Measurements from ENCODE around the gene PHKB. TPM values are rescaled to one million over a fixed set of nuclear protein-coding genes. Genes with fewer than 3 reads are reported as not detected.

PHKB gene
- total and polyA plus RNA-seq, 2 experiments from 2014 or later: 31.3 to 52.0 TPM

DNA sequence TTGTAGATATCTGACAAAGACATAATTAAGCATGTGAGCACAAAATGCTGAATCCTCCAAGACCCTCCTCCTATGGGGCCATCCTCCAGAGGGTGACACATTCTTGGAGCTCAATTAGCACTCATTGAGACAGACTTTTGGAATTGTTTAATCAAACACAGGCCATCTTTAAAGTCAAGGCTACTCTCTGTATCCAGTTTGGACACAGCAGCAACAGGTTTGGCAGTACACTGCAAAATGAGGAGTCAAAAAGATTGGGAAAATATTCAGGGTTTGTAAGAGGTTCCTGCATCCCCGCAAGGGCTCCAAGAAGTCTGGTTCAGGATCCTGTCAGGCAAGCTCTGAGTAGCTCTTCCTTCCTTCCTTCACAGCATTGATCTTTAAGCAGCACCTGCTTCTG is 1.5 kb upstream of the PHKB start:
- H3K4me2 ChIP-seq (ENCODE audit: unreplicated experiment): peak overlapping the region; percentile 93
- H3K9ac ChIP-seq: peak overlapping the region; percentile 91; the same call in 1 of the 2 replicates
- H4K20me1 ChIP-seq (ENCODE audit: insufficient read depth): 0 out of 2 replicates have a peak, but pooled peaks cover 5% of the 10 kb centered on the region
- no peak overlapping the region for H3K27ac ChIP-seq
- H3K9me2 ChIP-seq (ENCODE audit: insufficient read depth): no peaks in the 10 kb centered on the region
- 0 out of 2 replicates have a peak, but pooled peaks cover 16% of the 10 kb centered on the region for H3K36me3 ChIP-seq (ENCODE audit: low read depth)
- H3F3A ChIP-seq (ENCODE audit: insufficient read depth): peaks cover 10% of the 10 kb centered on the region; the same call in 1 of the 2 replicates
- TF ChIP-seq EZH2phosphoT487 (IDR thresholded peaks at IDR 0.05; ENCODE audit: insufficient read depth, low read depth) (no peak), EZH2 (IDR thresholded peaks at IDR 0.05; ENCODE audit: insufficient read depth, poor library complexity, severe bottlenecking) (no peak)
- H3K4me1 ChIP-seq (ENCODE audit: insufficient read depth): peaks cover 25% of the 10 kb centered on the region; the same call in 1 of the 2 replicates
- H2AFZ ChIP-seq: 0 out of 2 replicates have a peak overlapping the region, but pooled peaks have one; percentile 93
- peaks cover 64% of the 10 kb centered on the region for H3K79me2 ChIP-seq (ENCODE audit: insufficient read depth)
- WGBS, 2 experiments (ENCODE audit: low coverage in 1 of 2, low lambda C conversion rate in 2 of 2, missing lambda C conversion rate in 2 of 2): 96 to 100% methylated on average over 1 of the region's 1 CpG
- no peaks in the 10 kb centered on the region for H3K9me3 ChIP-seq (ENCODE audit: low read depth)
- no peaks in the 10 kb centered on the region for H3K27me3 ChIP-seq (replicated peaks; ENCODE audit: insufficient read depth)
- H3K4me3 ChIP-seq: peak overlapping the region; percentile 85
- in situ Hi-C loops (cut with MboI): no loop called here
- no peak for DNase-seq

DNA sequence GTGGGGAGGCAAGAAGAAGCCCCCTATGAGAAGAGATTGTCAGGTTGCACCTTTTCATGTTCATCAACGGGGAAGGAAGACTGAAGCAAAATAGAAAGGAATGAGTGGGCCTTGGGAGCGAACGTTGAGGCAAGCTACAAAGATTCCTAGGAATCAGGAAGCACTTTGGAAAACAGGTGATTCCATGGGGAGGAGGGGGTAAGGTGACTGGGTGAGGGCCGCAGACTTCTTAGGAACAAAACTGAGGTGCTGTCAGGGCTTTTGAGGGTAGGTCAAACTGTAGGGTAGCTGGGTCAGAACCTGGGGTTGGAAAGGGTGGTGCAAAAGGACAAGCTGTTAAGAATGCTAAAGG is 796 bp upstream of the PHKB start:
- peak overlapping the region; percentile 85 for H3K4me3 ChIP-seq
- peaks cover 57% of the 10 kb centered on the region for H3K79me2 ChIP-seq (ENCODE audit: insufficient read depth)
- DNase-seq: peak; percentile 34
- in situ Hi-C loops (cut with MboI): no loop called here
- no peaks in the 10 kb centered on the region for H3K9me3 ChIP-seq (ENCODE audit: low read depth)
- H2AFZ ChIP-seq: peak overlapping the region; percentile 93
- no peak for TF ChIP-seq EZH2 (IDR thresholded peaks at IDR 0.05; ENCODE audit: insufficient read depth, poor library complexity, severe bottlenecking)
- no peak for TF ChIP-seq EZH2phosphoT487 (IDR thresholded peaks at IDR 0.05; ENCODE audit: insufficient read depth, low read depth)
- peaks cover 25% of the 10 kb centered on the region; the same call in 1 of the 2 replicates for H3K4me1 ChIP-seq (ENCODE audit: insufficient read depth)
- no peaks in the 10 kb centered on the region for H3K9me2 ChIP-seq (ENCODE audit: insufficient read depth)
- H3K9ac ChIP-seq: peak overlapping the region; percentile 91
- H3K27me3 ChIP-seq (replicated peaks; ENCODE audit: insufficient read depth): no peaks in the 10 kb centered on the region
- peak overlapping the region; percentile 93 for H3K4me2 ChIP-seq (ENCODE audit: unreplicated experiment)
- H3K36me3 ChIP-seq (ENCODE audit: low read depth): 0 out of 2 replicates have a peak, but pooled peaks cover 10% of the 10 kb centered on the region
- H3F3A ChIP-seq (ENCODE audit: insufficient read depth): peaks cover 10% of the 10 kb centered on the region; the same call in 1 of the 2 replicates
- H4K20me1 ChIP-seq (ENCODE audit: insufficient read depth): no peaks in the 10 kb centered on the region
- 0 to 4% methylated on average over 4 of the region's 4 CpGs for WGBS, 2 experiments (ENCODE audit: low coverage in 1 of 2, low lambda C conversion rate in 2 of 2, missing lambda C conversion rate in 2 of 2)
- peak overlapping the region; percentile 92 for H3K27ac ChIP-seq

DNA sequence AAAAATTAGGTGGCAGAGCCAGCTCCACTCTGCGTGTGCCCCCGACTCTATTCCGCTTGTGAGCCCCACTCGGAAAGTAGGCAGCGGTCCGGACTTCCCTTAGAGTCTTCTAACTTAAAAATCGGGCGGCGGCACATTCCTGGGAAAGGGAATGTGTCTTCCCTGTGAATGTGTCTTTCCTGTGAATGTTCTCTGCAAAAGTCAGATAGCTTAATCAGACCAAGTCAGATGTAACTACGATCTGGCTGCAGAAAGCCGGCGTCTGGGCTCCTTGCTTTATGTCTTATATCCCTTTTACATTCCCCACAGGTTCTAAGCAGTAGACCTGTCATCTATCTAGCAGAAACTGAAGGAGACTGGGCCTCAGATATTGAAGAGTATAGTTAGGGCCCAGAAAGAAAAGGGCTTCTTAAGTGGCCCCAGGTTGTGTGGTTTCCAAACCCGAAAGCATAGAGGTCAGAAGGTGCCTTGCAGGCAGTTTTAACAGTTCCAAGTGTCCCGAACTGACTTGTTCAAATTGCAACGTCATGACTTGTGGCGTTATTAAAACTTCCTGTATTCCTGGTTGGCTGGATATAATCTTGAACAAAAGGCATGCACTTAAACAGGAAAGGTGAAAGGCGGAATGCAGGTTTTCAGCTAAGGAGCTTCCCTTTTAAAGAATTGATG is 601 bp downstream of the PHKB start:
- Histone ChIP-seq H2AFZ (peak overlapping the region; percentile 93), H3K9ac (peak overlapping the region; percentile 91), H3F3A (ENCODE audit: insufficient read depth) (peaks cover 10% of the 10 kb centered on the region; the same call in 1 of the 2 replicates), H3K79me2 (ENCODE audit: insufficient read depth) (peaks cover 66% of the 10 kb centered on the region), H3K4me3 (peak overlapping the region; percentile 85), H3K27ac (peak overlapping the region; percentile 92), H3K4me2 (ENCODE audit: unreplicated experiment) (peak overlapping the region; percentile 98), H3K9me2 (ENCODE audit: insufficient read depth) (no peaks in the 10 kb centered on the region), H3K9me3 (ENCODE audit: low read depth) (no peaks in the 10 kb centered on the region), H3K27me3 (replicated peaks; ENCODE audit: insufficient read depth) (no peaks in the 10 kb centered on the region), H4K20me1 (ENCODE audit: insufficient read depth) (no peaks in the 10 kb centered on the region), H3K36me3 (ENCODE audit: low read depth) (0 out of 2 replicates have a peak, but pooled peaks cover 7% of the 10 kb centered on the region), H3K4me1 (ENCODE audit: insufficient read depth) (peaks cover 25% of the 10 kb centered on the region; the same call in 1 of the 2 replicates)
- in situ Hi-C loops (cut with MboI): no loop called here
- WGBS, 2 experiments (ENCODE audit: low coverage in 1 of 2, low lambda C conversion rate in 2 of 2, missing lambda C conversion rate in 2 of 2): 7% methylated on average over 17 of the region's 17 CpGs
- no peak for TF ChIP-seq EZH2phosphoT487 (IDR thresholded peaks at IDR 0.05; ENCODE audit: insufficient read depth, low read depth)
- TF ChIP-seq EZH2 (IDR thresholded peaks at IDR 0.05; ENCODE audit: insufficient read depth, poor library complexity, severe bottlenecking): no peak
- peak; percentile 70 for DNase-seq

DNA sequence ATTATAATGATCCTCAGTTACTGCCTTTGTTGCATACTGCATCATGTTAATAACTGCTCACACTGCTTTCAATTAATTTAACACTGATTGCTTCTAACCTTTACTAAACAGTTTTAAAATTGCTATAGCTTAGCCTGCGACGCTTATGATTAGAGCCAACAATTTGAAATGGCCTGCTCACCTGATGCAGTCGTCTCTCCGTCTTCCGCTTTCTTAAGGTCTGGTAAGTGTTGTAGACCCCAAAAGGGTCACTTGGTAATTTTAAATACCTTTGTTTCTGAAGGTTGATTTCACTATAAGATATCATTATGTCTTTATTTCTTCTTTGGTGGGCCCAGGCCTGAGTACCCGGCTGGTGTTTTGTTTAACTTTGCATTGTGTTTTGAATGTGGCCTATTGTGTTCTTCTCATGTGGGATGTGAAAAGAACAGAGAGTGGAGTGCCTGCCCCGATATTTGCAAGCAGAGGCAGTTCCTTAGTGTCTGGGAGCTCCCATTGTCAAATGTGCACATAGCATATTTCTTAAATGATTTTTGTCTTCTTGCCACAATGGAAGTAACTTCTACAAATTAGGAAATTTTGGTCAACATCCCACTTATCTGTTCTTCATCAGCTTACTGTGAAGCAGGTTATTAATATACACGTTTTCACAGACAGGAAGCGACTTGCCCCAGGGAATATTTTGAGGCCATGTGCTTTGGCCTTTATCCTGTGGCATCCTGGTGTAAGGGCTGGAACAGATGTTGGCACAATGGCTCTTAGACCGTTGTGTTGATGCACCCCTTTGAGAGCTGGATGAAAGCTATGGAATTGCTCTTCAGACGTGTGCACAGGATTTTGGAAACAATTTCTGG is 2.9 kb downstream of the PHKB start:
- Histone ChIP-seq H3K4me1 (ENCODE audit: insufficient read depth) (peaks cover 25% of the 10 kb centered on the region; the same call in 1 of the 2 replicates), H3K9ac (no peak overlapping the region), H3F3A (ENCODE audit: insufficient read depth) (peaks cover 10% of the 10 kb centered on the region; the same call in 1 of the 2 replicates), H3K4me3 (no peak overlapping the region), H3K9me2 (ENCODE audit: insufficient read depth) (no peaks in the 10 kb centered on the region), H3K27ac (no peak overlapping the region), H3K79me2 (ENCODE audit: insufficient read depth) (peaks cover 68% of the 10 kb centered on the region), H2AFZ (no peak overlapping the region; the same call in 1 of the 2 replicates), H3K4me2 (ENCODE audit: unreplicated experiment) (no peak overlapping the region), H4K20me1 (ENCODE audit: insufficient read depth) (no peaks in the 10 kb centered on the region), H3K36me3 (ENCODE audit: low read depth) (no peaks in the 10 kb centered on the region), H3K9me3 (ENCODE audit: low read depth) (no peaks in the 10 kb centered on the region), H3K27me3 (replicated peaks; ENCODE audit: insufficient read depth) (no peaks in the 10 kb centered on the region)
- in situ Hi-C loops (cut with MboI): no loop called here
- TF ChIP-seq EZH2 (IDR thresholded peaks at IDR 0.05; ENCODE audit: insufficient read depth, poor library complexity, severe bottlenecking): no peak
- TF ChIP-seq EZH2phosphoT487 (IDR thresholded peaks at IDR 0.05; ENCODE audit: insufficient read depth, low read depth): no peak
- no peak for DNase-seq
- 60 to 64% methylated on average over 11 of the region's 11 CpGs for WGBS, 2 experiments (ENCODE audit: low coverage in 1 of 2, low lambda C conversion rate in 2 of 2, missing lambda C conversion rate in 2 of 2)

Data from GM23248 (cell line).